Neural cell (in vitro differentiated cells): ENCODE results near the gene UCP2.

Experiments used
- CTCF ChIP-seq: fragments of 450-650 bp; IDR thresholded peaks from 2 replicates; pipeline ENCODE4 v1.5.1; 2014; ENCODE audit warnings: antibody characterized with exemption, mild to moderate bottlenecking, moderate library complexity; ENCODE audit not compliant: poor library complexity, severe bottlenecking
- EZH2 ChIP-seq: fragments of 200-600, 300-800 bp; shearing (Covaris generic), sonication (generic); IDR thresholded peaks from 2 replicates; pipeline ENCODE4 v1.6.1; 2014; ENCODE audit warnings: antibody characterized with exemption, low read length, borderline replicate concordance, mild to moderate bottlenecking; ENCODE audit not compliant: insufficient read depth, poor library complexity, severe bottlenecking

- TF ChIP-seq CTCF, result no peak
- no peak for TF ChIP-seq EZH2
Measured at GRCh38 chr11:74008373-74009229, 26.0 kb upstream of the UCP2 start, which contains the start of gene UCP3.
